ENCODE results near the gene UCHL1. TPM values are rescaled to one million over a fixed set of nuclear protein-coding genes. Genes with fewer than 3 reads are reported as not detected.

The UCHL1 gene
- total RNA-seq, 1 donor from 2014 or later: 168 TPM

DNA sequence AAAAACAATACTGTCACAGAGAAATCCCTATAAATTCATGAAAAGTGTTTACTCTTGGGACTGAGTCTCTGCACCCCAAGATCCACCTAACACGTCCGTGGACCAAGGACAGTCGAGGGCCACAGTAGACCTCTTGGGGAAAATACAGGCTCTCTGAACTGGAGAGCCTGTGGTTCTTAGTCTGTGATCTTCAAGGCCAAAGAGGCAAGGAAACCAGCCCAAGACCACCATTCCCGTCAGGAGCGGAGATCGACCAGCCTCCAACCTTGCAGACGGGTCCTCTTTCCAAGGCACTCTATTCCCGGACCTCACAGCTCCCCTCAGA, 40.8 kb upstream of the UCHL1 start:
- no peaks in the 10 kb centered on the region for H3K36me3 Mint-ChIP-seq (ENCODE audit: unreplicated experiment)
- peaks cover 40% of the 10 kb centered on the region for H3K4me1 Mint-ChIP-seq (ENCODE audit: unreplicated experiment)
- H3K4me3 Mint-ChIP-seq (ENCODE audit: unreplicated experiment): peak overlapping the region; percentile 85
- H3K9me3 Mint-ChIP-seq (ENCODE audit: unreplicated experiment): no peaks in the 10 kb centered on the region
- TF ChIP-seq, protein P1, sequence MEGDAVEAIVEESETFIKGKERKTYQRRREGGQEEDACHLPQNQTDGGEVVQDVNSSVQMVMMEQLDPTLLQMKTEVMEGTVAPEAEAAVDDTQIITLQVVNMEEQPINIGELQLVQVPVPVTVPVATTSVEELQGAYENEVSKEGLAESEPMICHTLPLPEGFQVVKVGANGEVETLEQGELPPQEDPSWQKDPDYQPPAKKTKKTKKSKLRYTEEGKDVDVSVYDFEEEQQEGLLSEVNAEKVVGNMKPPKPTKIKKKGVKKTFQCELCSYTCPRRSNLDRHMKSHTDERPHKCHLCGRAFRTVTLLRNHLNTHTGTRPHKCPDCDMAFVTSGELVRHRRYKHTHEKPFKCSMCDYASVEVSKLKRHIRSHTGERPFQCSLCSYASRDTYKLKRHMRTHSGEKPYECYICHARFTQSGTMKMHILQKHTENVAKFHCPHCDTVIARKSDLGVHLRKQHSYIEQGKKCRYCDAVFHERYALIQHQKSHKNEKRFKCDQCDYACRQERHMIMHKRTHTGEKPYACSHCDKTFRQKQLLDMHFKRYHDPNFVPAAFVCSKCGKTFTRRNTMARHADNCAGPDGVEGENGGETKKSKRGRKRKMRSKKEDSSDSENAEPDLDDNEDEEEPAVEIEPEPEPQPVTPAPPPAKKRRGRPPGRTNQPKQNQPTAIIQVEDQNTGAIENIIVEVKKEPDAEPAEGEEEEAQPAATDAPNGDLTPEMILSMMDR (IDR thresholded peaks at IDR 0.05): no peak
- DNase-seq (ENCODE audit: extremely low spot score, unreplicated experiment): no peak
- H3K27me3 Mint-ChIP-seq (ENCODE audit: unreplicated experiment): no peaks in the 10 kb centered on the region
- H3K27ac Mint-ChIP-seq (ENCODE audit: unreplicated experiment): peak overlapping the region; percentile 97

GRCh38 chr4:41216294-41217019, 40.3 kb upstream of the UCHL1 start:
- Mint-ChIP-seq H3K4me3 (ENCODE audit: unreplicated experiment) (peak overlapping the region; percentile 85), H3K36me3 (ENCODE audit: unreplicated experiment) (no peaks in the 10 kb centered on the region)

GRCh38 chr4:41217020-41217333, 39.8 kb upstream of the UCHL1 start:
- Mint-ChIP-seq H3K4me3 (ENCODE audit: unreplicated experiment) (peak overlapping the region; percentile 85), H3K9me3 (ENCODE audit: unreplicated experiment) (no peaks in the 10 kb centered on the region), H3K27me3 (ENCODE audit: unreplicated experiment) (no peaks in the 10 kb centered on the region), H3K27ac (ENCODE audit: unreplicated experiment) (peak overlapping the region; percentile 97), H3K36me3 (ENCODE audit: unreplicated experiment) (no peaks in the 10 kb centered on the region), H3K4me1 (ENCODE audit: unreplicated experiment) (peaks cover 34% of the 10 kb centered on the region)
- no peak for DNase-seq (ENCODE audit: extremely low spot score, unreplicated experiment)
- TF ChIP-seq, protein P1 (IDR thresholded peaks at IDR 0.05): no peak

More at GRCh38 chr4:41216294-41217019, 40.3 kb upstream of the UCHL1 start:
- TF ChIP-seq, protein P1 (IDR thresholded peaks at IDR 0.05): peak; percentile 64
- peak overlapping the region; percentile 97 for H3K27ac Mint-ChIP-seq (ENCODE audit: unreplicated experiment)
- peak; percentile 92 for DNase-seq (ENCODE audit: extremely low spot score, unreplicated experiment)
- peaks cover 39% of the 10 kb centered on the region for H3K4me1 Mint-ChIP-seq (ENCODE audit: unreplicated experiment)
- H3K9me3 Mint-ChIP-seq (ENCODE audit: unreplicated experiment): no peaks in the 10 kb centered on the region
- no peaks in the 10 kb centered on the region for H3K27me3 Mint-ChIP-seq (ENCODE audit: unreplicated experiment)

DNA sequence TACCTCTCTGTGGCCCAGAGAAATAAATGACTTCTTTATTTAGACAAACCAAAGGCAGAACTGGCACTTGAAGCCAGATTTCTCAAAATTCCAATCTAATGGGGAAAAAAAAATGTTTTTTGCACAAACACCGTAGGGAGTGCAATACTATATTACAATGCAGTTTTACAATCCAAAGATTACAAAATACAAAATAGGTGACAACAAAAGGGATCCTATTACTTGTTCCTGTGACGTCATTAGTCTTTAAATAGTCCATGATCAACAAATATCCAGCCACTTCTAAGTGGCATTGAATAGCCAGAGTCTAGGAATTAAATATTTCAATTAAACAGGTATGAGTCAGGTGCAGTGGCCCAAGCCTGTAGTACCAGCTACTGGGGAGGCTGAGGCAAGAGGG, 39.4 kb upstream of the UCHL1 start:
- Mint-ChIP-seq H3K27ac (ENCODE audit: unreplicated experiment) (peak overlapping the region; percentile 97), H3K9me3 (ENCODE audit: unreplicated experiment) (no peaks in the 10 kb centered on the region), H3K36me3 (ENCODE audit: unreplicated experiment) (no peaks in the 10 kb centered on the region), H3K4me1 (ENCODE audit: unreplicated experiment) (peaks cover 30% of the 10 kb centered on the region), H3K27me3 (ENCODE audit: unreplicated experiment) (no peaks in the 10 kb centered on the region), H3K4me3 (ENCODE audit: unreplicated experiment) (no peak overlapping the region)
- DNase-seq (ENCODE audit: extremely low spot score, unreplicated experiment): no peak
- TF ChIP-seq, protein P1 (IDR thresholded peaks at IDR 0.05): no peak

DNA sequence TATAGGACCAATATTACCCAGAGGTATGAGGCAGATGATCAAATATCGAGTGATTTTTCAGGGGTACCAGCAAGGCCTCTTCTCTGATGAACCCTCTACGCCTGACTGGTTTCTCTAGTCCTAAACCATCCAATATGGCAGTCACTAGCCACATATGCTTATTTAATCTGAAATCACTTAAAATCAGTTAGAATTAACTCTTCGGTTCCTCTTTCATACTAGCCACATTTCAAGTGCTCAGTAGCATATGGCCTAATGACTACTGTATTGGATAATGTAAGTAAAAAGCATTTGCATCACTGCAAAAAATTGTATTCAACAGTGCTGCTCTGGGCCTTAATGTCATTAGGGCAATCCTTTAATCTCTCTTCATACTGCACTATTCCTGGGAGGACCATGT, 38.0 kb upstream of the UCHL1 start:
- DNase-seq (ENCODE audit: extremely low spot score, unreplicated experiment): no peak
- peaks cover 17% of the 10 kb centered on the region for H3K4me1 Mint-ChIP-seq (ENCODE audit: unreplicated experiment)
- H3K9me3 Mint-ChIP-seq (ENCODE audit: unreplicated experiment): no peaks in the 10 kb centered on the region
- TF ChIP-seq, protein P1 (IDR thresholded peaks at IDR 0.05): no peak
- H3K4me3 Mint-ChIP-seq (ENCODE audit: unreplicated experiment): no peak overlapping the region
- no peaks in the 10 kb centered on the region for H3K36me3 Mint-ChIP-seq (ENCODE audit: unreplicated experiment)
- peaks cover 5% of the 10 kb centered on the region for H3K27me3 Mint-ChIP-seq (ENCODE audit: unreplicated experiment)
- no peak overlapping the region for H3K27ac Mint-ChIP-seq (ENCODE audit: unreplicated experiment)

All from osteocyte (in vitro differentiated cells).